HepG2 (cell line): Measurements from ENCODE around the gene ZNF492. TPM values are rescaled to one million over a fixed set of nuclear protein-coding genes. Genes with fewer than 3 reads are reported as not detected.

Experiments
- ATAC-seq: fragments of 200-7000 bp; cut with Tn5 transposase; 3 replicates; pipeline ENCODE4 v1.9.1; 2020; ENCODE audit warnings: mild to moderate bottlenecking, moderate library complexity
- BruUV-seq: library from RNA; stranded (reverse); fragments of 400-500 nt; replicated peaks from 2 replicates; lab custom pipeline; 2021; lab: Mats Ljungman, UMichigan
- CTCF ChIA-PET: fragments of 300-600 bp; formaldehyde crosslinking; extraction: SDS; loops from one replicate; lab custom pipeline; 2021; ENCODE audit warnings: low total read pairs, inconsistent platforms, low intra/inter-chr PET ratio; lab: Yijun Ruan, JAX
- POLR2A ChIA-PET: fragments of 350-600 bp; sonication (Branson Sonifier 250); formaldehyde crosslinking; loops from one replicate; lab custom pipeline; 2020; ENCODE audit warnings: antibody characterized with exemption, inconsistent platforms; lab: Yijun Ruan, JAX
- DNase-seq: peaks from one replicate; pipeline ENCODE4 v3.0.0-alpha.2; 2015; ENCODE audit warnings: low spot score
- FAIRE-seq: peaks from 3 replicates; lab custom pipeline; 2011; peaks lifted over from hg19 to GRCh38; lab: Jason Lieb, UNC
- H2AFZ ChIP-seq: one replicate; pipeline ENCODE4 v1.6.1; 2011; ENCODE audit warnings: low read length, inconsistent platforms
- H3K27ac ChIP-seq: fragments of 300-600 bp; 3 replicates; pipeline ENCODE4 v1.8.0; 2011; ENCODE audit warnings: mixed run types, mild to moderate bottlenecking, mixed read lengths, low read length, inconsistent platforms; ENCODE audit not compliant: insufficient read depth; ENCODE audit errors: extremely low read length
- H3K27me3 ChIP-seq, 2 experiments: fragments of 200-600 bp in 1 of 2; 2 replicates in 1 of 2; 3 replicates in 1 of 2; pipeline versions ENCODE4 v1.6.0 to v1.8.0; 2011; ENCODE audit warnings: low read length in 2 of 2, mild to moderate bottlenecking in 2 of 2, moderate library complexity in 2 of 2, inconsistent platforms in 1 of 2; ENCODE audit not compliant: insufficient read depth in 2 of 2, control insufficient read depth in 1 of 2
- H3K36me3 ChIP-seq, 2 experiments: fragments of 200-600 bp in 1 of 2; replicated peaks in 1 of 2; 2 replicates in 1 of 2; 3 replicates in 1 of 2; pipeline versions ENCODE4 v1.5.1 to v1.8.0; 2011; ENCODE audit warnings: low read length in 2 of 2, inconsistent platforms in 1 of 2; ENCODE audit not compliant: insufficient read depth in 2 of 2, control insufficient read depth in 1 of 2
- H3K4me1 ChIP-seq: 2 replicates; pipeline ENCODE4 v1.5.1; 2012; ENCODE audit warnings: low read length, inconsistent platforms; ENCODE audit not compliant: insufficient read depth
- H3K4me2 ChIP-seq: 2 replicates; pipeline ENCODE4 v1.6.0; 2011; ENCODE audit warnings: low read depth, low read length, inconsistent platforms
- H3K4me3 ChIP-seq, 3 experiments: fragments of 200-600 bp in 1 of 3; sonication (generic), shearing (Covaris generic) in 1 of 3; replicated peaks in 1 of 3; 2 replicates each; pipeline ENCODE4 v1.5.1; 2011 to 2016; ENCODE audit warnings: low read length in 3 of 3, inconsistent platforms in 2 of 3, low read depth in 2 of 3, mild to moderate bottlenecking in 2 of 3, control low read depth in 1 of 3, mixed read lengths in 1 of 3; ENCODE audit not compliant: insufficient read depth in 1 of 3
- H3K79me2 ChIP-seq: one replicate; pipeline ENCODE4 v1.6.1; 2011; ENCODE audit warnings: low read length, inconsistent platforms; ENCODE audit not compliant: insufficient read depth
- H3K9ac ChIP-seq: 2 replicates; pipeline ENCODE4 v1.6.0; 2011; ENCODE audit warnings: mild to moderate bottlenecking, low read depth, low read length, inconsistent platforms; ENCODE audit not compliant: insufficient read depth
- H3K9me3 ChIP-seq: 2 replicates; pipeline ENCODE4 v1.5.1; 2012; ENCODE audit warnings: mild to moderate bottlenecking, low read length
- H4K20me1 ChIP-seq: 2 replicates; pipeline ENCODE4 v1.6.0; 2011; ENCODE audit warnings: inconsistent platforms, mild to moderate bottlenecking, low read length, moderate library complexity; ENCODE audit not compliant: insufficient read depth
- AGO1 ChIP-seq: fragments of 200-400 bp; formaldehyde crosslinking; IDR thresholded peaks from 2 replicates; pipeline ENCODE4 v1.6.1; 2017; ENCODE audit warnings: mild to moderate bottlenecking, low read depth, low read length, moderate library complexity; ENCODE audit not compliant: poor library complexity, severe bottlenecking
- AHDC1 ChIP-seq: sonication (generic); formaldehyde crosslinking; IDR thresholded peaks from 2 replicates; pipeline ENCODE4 v1.5.1; 2020; ENCODE audit warnings: mild to moderate bottlenecking, missing genetic modification reagents, borderline replicate concordance
- CBFB ChIP-seq: sonication (generic); formaldehyde crosslinking; IDR thresholded peaks from 2 replicates; pipeline ENCODE4 v1.4.0; 2020; ENCODE audit warnings: missing genetic modification reagents
- GZF1 ChIP-seq: sonication (generic); formaldehyde crosslinking; IDR thresholded peaks from 2 replicates; pipeline ENCODE4 v1.5.1; 2020; ENCODE audit warnings: mild to moderate bottlenecking, missing genetic modification reagents
- HMG20B ChIP-seq: conservative IDR thresholded peaks from 2 replicates; pipeline ENCODE4 v1.6.1; 2016; ENCODE audit warnings: missing genetic modification reagents, missing compliant biosample characterization
- KLF15 ChIP-seq: sonication (generic); formaldehyde crosslinking; IDR thresholded peaks from 2 replicates; pipeline ENCODE4 v1.8.1; 2023; ENCODE audit warnings: borderline replicate concordance, mild to moderate bottlenecking, inconsistent platforms, missing genetic modification reagents, mixed read lengths
- MED13 ChIP-seq: sonication (generic); formaldehyde crosslinking; IDR thresholded peaks from 2 replicates; pipeline ENCODE4 v1.5.0; 2020; ENCODE audit warnings: missing genetic modification reagents
- NR2F1 ChIP-seq, 2 experiments: fragments of 450-650 bp in 1 of 2; formaldehyde crosslinking in 1 of 2; IDR thresholded peaks; 2 replicates each; pipeline versions ENCODE4 v1.5.0 to v1.6.1; 2016 to 2020; ENCODE audit warnings: mild to moderate bottlenecking in 1 of 2, missing compliant biosample characterization in 1 of 2, missing genetic modification reagents in 1 of 2, moderate library complexity in 1 of 2
- PATZ1 ChIP-seq: sonication (generic); formaldehyde crosslinking; IDR thresholded peaks from 2 replicates; pipeline ENCODE4 v1.4.0; 2020; ENCODE audit warnings: missing genetic modification reagents
- POLR2AphosphoS5 ChIP-seq: IDR thresholded peaks from 2 replicates; pipeline ENCODE4 v1.6.1; 2012; ENCODE audit warnings: low read depth, low read length
- ZBTB43 ChIP-seq: sonication (generic); formaldehyde crosslinking; conservative IDR thresholded peaks from 2 replicates; pipeline ENCODE4 v1.4.0; 2020; ENCODE audit warnings: missing genetic modification reagents
- ZNF546 ChIP-seq: sonication (generic); formaldehyde crosslinking; conservative IDR thresholded peaks from 2 replicates; pipeline ENCODE4 v1.8.1; 2023; ENCODE audit warnings: mild to moderate bottlenecking, missing genetic modification reagents
- WGBS: methylation state at CpG from one replicate; pipeline ENCODE4 v1.1.6; 2017; ENCODE audit warnings: low lambda C conversion rate; 5-methylcytosine and 5-hydroxymethylcytosine counted together
- in situ Hi-C: cut with HindIII; loops from 2 replicates; pipeline ENCODE4 v1.10.0; 2017; ENCODE audit warnings: low pct_unique_long_range_greater_than_20kb; ENCODE audit not compliant: extremely low pct_ligation_motif_present
- intact Hi-C: fragments of 100-400 bp; cut with micrococcal nuclease; formaldehyde crosslinking; loops from one replicate; pipeline ENCODE4 v1.10.0; 2022; ENCODE audit not compliant: unreplicated experiment
- polyA plus RNA-seq, 8 experiments: library from polyadenylated mRNA; depleted of rRNA in 3 of 8; stranded (reverse) in 7 of 8; unstranded in 1 of 8; fragments of >200 nt; fragmentation: Illumina TruSeq in 4 of 8; extraction: Trizol in 4 of 8; gene quantifications; 2 replicates each; pipeline versions ENCODE4 v1.2.1 to v1.2.3, GENCODE V29; 2011 to 2016; ENCODE audit warnings: low read depth in 4 of 8, missing spikeins in 1 of 8, mixed read lengths in 1 of 8; ENCODE audit not compliant: insufficient read depth in 1 of 8
- total RNA-seq, 5 experiments: library from RNA; depleted of rRNA; stranded (reverse); fragments of >200 nt; fragmentation: Illumina TruSeq; extraction: Trizol; gene quantifications; 2 replicates each; pipeline ENCODE4 v1.2.3, GENCODE V29; 2016; ENCODE audit warnings: low read depth in 1 of 5

Gene ZNF492
- total and polyA plus RNA-seq, 2 of the 13 experiments (the other 11 are each of a cell fraction or from before 2014, with no cell fraction given): not detected

- no peak for TF ChIP-seq AHDC1 (CRISPR knock-in tag)
- TF ChIP-seq MED13: no peak
- TF ChIP-seq ZBTB43 (CRISPR knock-in tag): no peak
These were observed 10.3 kb upstream of the ZNF492 start (continued) for GRCh38 chr19:22623841-22624221.

GRCh38 chr19:22625266-22626035, 8.7 kb upstream of the ZNF492 start:
- H3K9ac ChIP-seq: no peak overlapping the region
- H3K4me2 ChIP-seq: no peak overlapping the region
- ATAC-seq (no peak), DNase-seq (no peak), FAIRE-seq (no peak)
- no peaks in the 10 kb centered on the region for H4K20me1 ChIP-seq
- ChIA-PET CTCF (no interaction called here), POLR2A (no interaction called here)
- peaks cover 78% of the 10 kb centered on the region for H3K9me3 ChIP-seq
- in situ Hi-C loops (no loop called here), intact Hi-C loops (no loop called here)
- no peak overlapping the region for H2AFZ ChIP-seq
- H3K27me3 ChIP-seq: no peaks in the 10 kb centered on the region
- 14% methylated on average over 8 of the region's 8 CpGs for WGBS
- H3K4me3 ChIP-seq: no peak overlapping the region
- H3K79me2 ChIP-seq: no peaks in the 10 kb centered on the region
- H3K36me3 ChIP-seq: no peaks in the 10 kb centered on the region
- no peak overlapping the region for H3K27ac ChIP-seq
- no TSS peak for BruUV-seq
- no peaks in the 10 kb centered on the region for H3K4me1 ChIP-seq
- TF ChIP-seq AGO1 (no peak), PATZ1 (CRISPR knock-in tag) (no peak), POLR2AphosphoS5 (no peak), GZF1 (no peak), KLF15 (CRISPR knock-in tag) (no peak), CBFB (CRISPR knock-in tag) (no peak), NR2F1 (CRISPR knock-in tag; IDR thresholded peaks at IDR 0.05) (no peak), ZNF546 (no peak), HMG20B (CRISPR knock-in tag) (no peak)
